HepG2 (cell line): ENCODE data around the gene SLC1A2. TPM values are rescaled to one million over a fixed set of nuclear protein-coding genes. Genes with fewer than 3 reads are reported as not detected.

Experiments
- ATF7 ChIP-seq, 2 experiments: fragments of 450-650 bp in 1 of 2; sonication (generic) in 1 of 2; formaldehyde crosslinking in 1 of 2; IDR thresholded peaks; 2 replicates each; pipeline versions ENCODE4 v1.4.0 to v1.6.1; 2016 to 2020; ENCODE audit warnings: antibody characterized with exemption in 1 of 2, mild to moderate bottlenecking in 1 of 2, missing genetic modification reagents in 1 of 2
- BHLHE40 ChIP-seq: IDR thresholded peaks from 2 replicates; pipeline ENCODE4 v1.6.1; 2011; ENCODE audit warnings: low read length, improper control_type of control experiment
- FOSL1 ChIP-seq: sonication (generic); formaldehyde crosslinking; IDR thresholded peaks from 2 replicates; pipeline ENCODE4 v1.9.0; 2021; ENCODE audit warnings: missing genetic modification reagents, borderline replicate concordance
- FOXK2 ChIP-seq: fragments of 450-650 bp; IDR thresholded peaks from 2 replicates; pipeline ENCODE4 v1.6.1; 2016
- GABPB1 ChIP-seq: IDR thresholded peaks from 2 replicates; pipeline ENCODE4 v1.6.1; 2016; ENCODE audit warnings: mild to moderate bottlenecking, missing genetic modification reagents, moderate library complexity, missing compliant biosample characterization
- HCFC1 ChIP-seq: fragments of 150-350 bp; IDR thresholded peaks from 2 replicates; pipeline ENCODE4 v1.6.1; 2014; ENCODE audit warnings: low read depth, low read length
- KLF11 ChIP-seq: IDR thresholded peaks from 2 replicates; pipeline ENCODE4 v1.6.1; 2016; ENCODE audit warnings: missing compliant biosample characterization
- MAFF ChIP-seq: IDR thresholded peaks from 2 replicates; pipeline ENCODE4 v1.6.1; 2011; ENCODE audit warnings: low read depth, low read length, improper control_type of control experiment
- SALL1 ChIP-seq: sonication (generic); formaldehyde crosslinking; IDR thresholded peaks from 2 replicates; pipeline ENCODE4 v1.8.0; 2022; ENCODE audit warnings: mild to moderate bottlenecking, missing genetic modification reagents
- SIX4 ChIP-seq: sonication (generic); formaldehyde crosslinking; IDR thresholded peaks from 2 replicates; pipeline ENCODE4 v1.4.0; 2020; ENCODE audit warnings: missing genetic modification reagents
- SOX13 ChIP-seq, 3 experiments: fragments of 450-650 bp in 1 of 3; sonication (generic) in 1 of 3; formaldehyde crosslinking in 1 of 3; IDR thresholded peaks in 2 of 3; conservative IDR thresholded peaks in 1 of 3; 2 replicates each; pipeline versions ENCODE4 v1.5.0 to v1.6.1; 2016 to 2020; ENCODE audit warnings: antibody characterized with exemption in 1 of 3, mild to moderate bottlenecking in 1 of 3, missing compliant biosample characterization in 1 of 3, missing genetic modification reagents in 1 of 3, moderate library complexity in 1 of 3
- SOX6 ChIP-seq, 2 experiments: fragments of 450-650 bp in 1 of 2; sonication (generic) in 1 of 2; formaldehyde crosslinking in 1 of 2; IDR thresholded peaks; 2 replicates each; pipeline versions ENCODE4 v1.4.0 to v1.6.1; 2017 to 2020; ENCODE audit warnings: antibody characterized with exemption in 1 of 2, mild to moderate bottlenecking in 1 of 2, missing genetic modification reagents in 1 of 2
- TRIM24 ChIP-seq: sonication (generic); formaldehyde crosslinking; IDR thresholded peaks from 2 replicates; pipeline ENCODE4 v1.8.0; 2022; ENCODE audit warnings: mild to moderate bottlenecking, missing genetic modification reagents
- ZNF510 ChIP-seq: sonication (generic); formaldehyde crosslinking; IDR thresholded peaks from 2 replicates; pipeline ENCODE4 v1.4.0; 2020; ENCODE audit warnings: low read depth, mild to moderate bottlenecking, missing genetic modification reagents
- ZSCAN30 ChIP-seq: sonication (generic); formaldehyde crosslinking; IDR thresholded peaks from 2 replicates; pipeline ENCODE4 v1.5.0; 2020; ENCODE audit warnings: mild to moderate bottlenecking, missing genetic modification reagents
- polyA plus RNA-seq, 8 experiments: library from polyadenylated mRNA; depleted of rRNA in 3 of 8; stranded (reverse) in 7 of 8; unstranded in 1 of 8; fragments of >200 nt; fragmentation: Illumina TruSeq in 4 of 8; extraction: Trizol in 4 of 8; gene quantifications; 2 replicates each; pipeline versions ENCODE4 v1.2.1 to v1.2.3, GENCODE V29; 2011 to 2016; ENCODE audit warnings: low read depth in 4 of 8, missing spikeins in 1 of 8, mixed read lengths in 1 of 8; ENCODE audit not compliant: insufficient read depth in 1 of 8
- total RNA-seq, 5 experiments: library from RNA; depleted of rRNA; stranded (reverse); fragments of >200 nt; fragmentation: Illumina TruSeq; extraction: Trizol; gene quantifications; 2 replicates each; pipeline ENCODE4 v1.2.3, GENCODE V29; 2016; ENCODE audit warnings: low read depth in 1 of 5
- TF ChIP-seq, protein P1 (sequence below): sonication (generic); formaldehyde crosslinking; IDR thresholded peaks from 2 replicates; pipeline ENCODE4 v1.5.0; 2020; ENCODE audit warnings: mild to moderate bottlenecking, low read depth, missing genetic modification reagents, borderline replicate concordance
- TF ChIP-seq, protein P2 (sequence below): sonication (generic); formaldehyde crosslinking; IDR thresholded peaks from 2 replicates; pipeline ENCODE4 v1.5.1; 2020; ENCODE audit warnings: mild to moderate bottlenecking, moderate library complexity, missing genetic modification reagents
- TF ChIP-seq, protein P3 (sequence below): IDR thresholded peaks from 2 replicates; pipeline ENCODE4 v1.6.1; 2016; ENCODE audit warnings: missing biosample characterization, missing genetic modification reagents, low read depth
- TF ChIP-seq, protein P4 (sequence below): IDR thresholded peaks from 2 replicates; pipeline ENCODE4 v1.6.1; 2016; ENCODE audit warnings: missing compliant biosample characterization, missing genetic modification reagents, borderline replicate concordance

The SLC1A2 gene
- total and polyA plus RNA-seq, 2 of the 13 experiments (the other 11 are each of a cell fraction or from before 2014, with no cell fraction given) = 23.2 to 43.2 TPM

DNA sequence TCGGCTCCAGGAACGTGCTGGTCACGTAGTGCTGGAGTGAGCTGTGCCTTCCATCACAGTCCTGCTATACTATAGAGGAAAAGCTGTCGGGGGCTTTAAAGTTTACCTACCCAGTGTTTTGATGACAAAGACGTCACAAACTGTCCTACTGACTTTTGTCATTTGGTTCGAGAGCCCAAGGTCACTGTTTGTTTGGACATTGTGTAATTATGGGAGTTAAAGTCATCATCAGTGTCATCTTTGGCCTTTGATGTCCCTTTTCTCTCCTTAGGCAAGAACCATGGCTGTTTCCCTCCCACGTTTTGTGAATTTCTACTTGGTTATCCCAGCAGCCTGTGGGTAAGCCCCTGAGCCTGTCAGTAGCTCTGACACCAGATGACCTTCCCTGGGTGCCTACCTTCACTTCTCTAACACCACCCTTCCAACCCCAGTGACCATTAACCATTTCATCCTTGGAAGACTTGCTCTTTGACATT is 59.3 kb downstream of the SLC1A2 start (continued):
- TF ChIP-seq KLF11 (CRISPR knock-in tag) (0 out of 2 replicates have a peak, but pooled peaks have one; percentile 57), ATF7 (IDR thresholded peaks at IDR 0.05) (peak; percentile 79), ATF7 (CRISPR knock-in tag; IDR thresholded peaks at IDR 0.05) (peak; percentile 94), SIX4 (CRISPR knock-in tag) (peak; percentile 81), ZNF510 (CRISPR knock-in tag) (no peak; the same call in 1 of the 2 replicates), TRIM24 (CRISPR knock-in tag) (peak; percentile 95), MAFF (peak; percentile 36; the same call in 1 of the 2 replicates), GABPB1 (CRISPR knock-in tag) (peak; percentile 31; the same call in 1 of the 2 replicates), FOXK2 (0 out of 2 replicates have a peak, but pooled peaks have one; percentile 53), FOSL1 (CRISPR knock-in tag) (peak; percentile 51; the same call in 1 of the 2 replicates), ZSCAN30 (CRISPR knock-in tag) (peak; percentile 70; the same call in 1 of the 2 replicates), HCFC1 (no peak), BHLHE40 (peak; percentile 77), SOX6 (IDR thresholded peaks at IDR 0.05) (no peak), SOX6 (CRISPR knock-in tag; IDR thresholded peaks at IDR 0.05) (peak; percentile 98), SALL1 (CRISPR knock-in tag) (peak; percentile 97), SOX13 (IDR thresholded peaks at IDR 0.05) (peak; percentile 89), SOX13 (CRISPR knock-in tag; conservative IDR thresholded peaks at IDR 0.05 in 1 of 2, IDR thresholded peaks at IDR 0.05 in 1 of 2) (peak in 1 of 2 experiments; percentile 98; a peak in 2 of 4 replicates)
- TF ChIP-seq, protein P1, sequence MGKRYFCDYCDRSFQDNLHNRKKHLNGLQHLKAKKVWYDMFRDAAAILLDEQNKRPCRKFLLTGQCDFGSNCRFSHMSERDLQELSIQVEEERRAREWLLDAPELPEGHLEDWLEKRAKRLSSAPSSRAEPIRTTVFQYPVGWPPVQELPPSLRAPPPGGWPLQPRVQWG (CRISPR knock-in tag) = no peak
- TF ChIP-seq, protein P2, sequence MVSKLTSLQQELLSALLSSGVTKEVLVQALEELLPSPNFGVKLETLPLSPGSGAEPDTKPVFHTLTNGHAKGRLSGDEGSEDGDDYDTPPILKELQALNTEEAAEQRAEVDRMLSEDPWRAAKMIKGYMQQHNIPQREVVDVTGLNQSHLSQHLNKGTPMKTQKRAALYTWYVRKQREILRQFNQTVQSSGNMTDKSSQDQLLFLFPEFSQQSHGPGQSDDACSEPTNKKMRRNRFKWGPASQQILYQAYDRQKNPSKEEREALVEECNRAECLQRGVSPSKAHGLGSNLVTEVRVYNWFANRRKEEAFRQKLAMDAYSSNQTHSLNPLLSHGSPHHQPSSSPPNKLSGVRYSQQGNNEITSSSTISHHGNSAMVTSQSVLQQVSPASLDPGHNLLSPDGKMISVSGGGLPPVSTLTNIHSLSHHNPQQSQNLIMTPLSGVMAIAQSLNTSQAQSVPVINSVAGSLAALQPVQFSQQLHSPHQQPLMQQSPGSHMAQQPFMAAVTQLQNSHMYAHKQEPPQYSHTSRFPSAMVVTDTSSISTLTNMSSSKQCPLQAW = peak; percentile 82
- TF ChIP-seq, protein P3, sequence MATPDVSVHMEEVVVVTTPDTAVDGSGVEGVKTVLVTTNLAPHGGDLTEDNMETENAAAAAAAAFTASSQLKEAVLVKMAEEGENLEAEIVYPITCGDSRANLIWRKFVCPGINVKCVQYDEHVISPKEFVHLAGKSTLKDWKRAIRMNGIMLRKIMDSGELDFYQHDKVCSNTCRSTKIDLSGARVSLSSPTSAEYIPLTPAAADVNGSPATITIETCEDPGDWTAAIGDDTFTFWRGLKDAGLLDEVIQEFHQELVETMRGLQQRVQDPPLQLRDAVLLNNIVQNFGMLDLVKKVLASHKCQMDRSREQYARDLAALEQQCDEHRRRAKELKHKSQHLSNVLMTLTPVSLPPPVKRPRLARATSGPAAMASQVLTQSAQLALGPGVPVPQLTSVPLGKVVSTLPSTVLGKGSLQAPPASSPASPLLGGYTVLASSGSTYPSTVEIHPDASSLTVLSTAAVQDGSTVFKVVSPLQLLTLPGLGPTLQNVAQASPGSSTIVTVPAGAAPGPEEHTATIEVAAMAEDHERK (CRISPR knock-in tag) = no peak
- TF ChIP-seq, protein P4, sequence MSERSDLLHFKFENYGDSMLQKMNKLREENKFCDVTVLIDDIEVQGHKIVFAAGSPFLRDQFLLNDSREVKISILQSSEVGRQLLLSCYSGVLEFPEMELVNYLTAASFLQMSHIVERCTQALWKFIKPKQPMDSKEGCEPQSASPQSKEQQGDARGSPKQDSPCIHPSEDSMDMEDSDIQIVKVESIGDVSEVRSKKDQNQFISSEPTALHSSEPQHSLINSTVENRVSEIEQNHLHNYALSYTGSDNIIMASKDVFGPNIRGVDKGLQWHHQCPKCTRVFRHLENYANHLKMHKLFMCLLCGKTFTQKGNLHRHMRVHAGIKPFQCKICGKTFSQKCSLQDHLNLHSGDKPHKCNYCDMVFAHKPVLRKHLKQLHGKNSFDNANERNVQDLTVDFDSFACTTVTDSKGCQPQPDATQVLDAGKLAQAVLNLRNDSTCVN (CRISPR knock-in tag) = no peak
